GM03348 (cell line): ENCODE results near the gene PIMREG.
"Not testable (repeated sequence)": the region's sequence is repeated elsewhere in the genome, so short reads cannot be mapped to it uniquely, and the experiment has no call there.

ENCODE experiments used
- DNase-seq: peaks from one replicate; pipeline ENCODE4 v3.0.0; 2012; ENCODE audit warnings: low spot score

PIMREG gene

DNA sequence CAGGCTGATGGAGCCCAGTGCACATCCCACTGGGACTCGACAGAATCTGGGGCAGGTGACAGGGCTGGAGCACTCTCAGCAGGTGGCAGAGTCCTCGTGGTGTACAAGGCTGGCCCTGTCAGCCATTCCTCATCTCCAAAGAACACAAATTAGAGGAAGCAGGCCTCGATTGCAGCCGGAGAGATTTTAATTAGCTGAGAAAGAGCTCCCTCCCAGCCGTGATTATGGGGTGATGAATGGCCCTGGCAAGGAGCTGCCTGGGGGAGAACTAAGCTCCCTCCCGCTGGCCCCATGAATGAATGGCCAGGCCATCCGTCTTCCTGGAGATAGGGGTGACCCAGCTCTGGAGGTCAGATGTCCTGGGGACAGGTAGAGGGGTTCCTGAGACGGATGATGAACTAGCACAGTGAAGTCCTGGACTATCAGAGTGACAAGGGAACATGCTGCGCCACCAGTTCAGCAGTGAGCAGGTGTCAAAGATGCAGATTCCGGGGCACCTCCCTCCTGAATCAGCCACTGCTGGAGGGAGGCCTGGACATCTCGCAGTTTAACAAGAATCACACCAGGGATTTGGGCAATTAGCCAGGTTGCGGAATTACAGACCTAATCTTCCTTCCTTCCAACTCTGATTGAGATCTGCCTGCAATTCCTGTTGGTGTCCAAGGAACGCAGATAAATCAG is 35.5 kb downstream of the PIMREG start:
- no peak for DNase-seq

DNA sequence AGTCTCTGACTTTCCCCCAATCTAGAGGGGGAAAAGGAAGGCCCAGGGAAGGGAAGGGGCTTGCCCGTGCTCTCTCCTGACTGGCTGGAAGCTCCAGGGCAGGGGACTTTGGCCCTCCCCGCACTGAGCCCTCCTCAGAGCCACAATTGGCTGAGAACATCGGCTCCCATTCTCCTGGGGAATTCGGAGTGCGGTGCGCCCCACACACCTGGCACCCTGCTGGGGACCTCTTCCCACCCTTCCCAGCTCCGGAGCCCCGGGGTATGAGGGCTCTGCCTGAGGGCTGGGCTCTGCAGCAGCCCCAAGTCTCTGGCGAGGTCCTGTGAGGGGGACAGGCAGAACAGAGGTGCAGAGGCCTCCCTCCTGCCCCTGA is 36.0 kb downstream of the PIMREG start:
- no peak for DNase-seq

GRCh38 chr17:6482105-6482455 is 37.8 kb downstream of the PIMREG start:
- DNase-seq, result no peak

- not testable (repeated sequence) for DNase-seq
Measured at GRCh38 chr17:6482796-6483195, 38.5 kb downstream of the PIMREG start.

DNA sequence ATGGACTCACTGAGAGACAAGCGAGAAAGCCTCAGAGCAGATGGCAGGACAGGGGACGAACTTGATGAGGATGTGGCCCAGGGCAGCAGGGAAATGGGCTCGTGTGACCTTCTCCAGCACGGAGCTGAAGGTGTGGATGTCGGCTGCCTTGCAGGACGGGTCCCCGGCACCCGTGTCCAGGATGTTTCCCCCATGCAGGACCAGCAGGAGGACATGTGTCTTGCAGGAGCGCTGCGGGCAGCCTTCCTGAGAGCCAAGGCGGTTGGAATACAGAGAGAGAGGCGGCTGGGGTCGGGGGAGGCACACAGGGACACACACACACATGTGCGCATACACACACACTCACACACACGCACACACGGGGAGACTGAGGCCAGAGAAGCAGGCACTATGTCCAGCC is 39.3 kb downstream of the PIMREG start:
- DNase-seq, result no peak

- no peak for DNase-seq
Measured at GRCh38 chr17:6485646-6486412, 41.6 kb downstream of the PIMREG start.

- no peak for DNase-seq
Measured at GRCh38 chr17:6487251-6488007, 43.2 kb downstream of the PIMREG start.

GRCh38 chr17:6488008-6488539 is 43.8 kb downstream of the PIMREG start:
- DNase-seq, result no peak

DNA sequence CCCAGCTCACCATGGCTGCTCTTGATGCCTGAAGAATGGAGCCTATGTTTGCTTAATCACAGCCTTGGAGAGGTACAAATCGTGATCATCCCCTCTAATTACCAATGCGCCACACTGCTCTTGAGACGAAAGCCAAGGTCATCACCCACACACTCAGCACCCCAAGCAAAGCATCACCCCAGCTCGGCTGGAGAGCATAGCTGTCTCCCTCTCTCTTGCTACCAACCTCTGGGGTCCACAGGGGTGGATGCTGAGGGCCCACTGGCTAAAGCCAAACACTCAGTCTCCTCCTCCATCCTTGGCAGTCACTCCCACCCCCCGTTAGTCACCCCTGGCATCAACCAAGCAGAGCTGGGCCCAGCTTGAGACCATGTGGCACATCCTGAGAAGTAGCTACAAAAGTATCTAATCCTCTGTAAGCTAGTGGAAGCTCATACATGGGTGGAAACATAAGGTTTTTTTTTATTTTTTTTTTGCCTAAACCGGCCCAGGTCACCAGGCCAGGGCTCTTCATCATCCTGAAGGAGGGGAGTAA is 44.8 kb downstream of the PIMREG start:
- DNase-seq, result no peak

GRCh38 chr17:6491071-6491700 is 46.9 kb downstream of the PIMREG start:
- DNase-seq, result no peak

DNA sequence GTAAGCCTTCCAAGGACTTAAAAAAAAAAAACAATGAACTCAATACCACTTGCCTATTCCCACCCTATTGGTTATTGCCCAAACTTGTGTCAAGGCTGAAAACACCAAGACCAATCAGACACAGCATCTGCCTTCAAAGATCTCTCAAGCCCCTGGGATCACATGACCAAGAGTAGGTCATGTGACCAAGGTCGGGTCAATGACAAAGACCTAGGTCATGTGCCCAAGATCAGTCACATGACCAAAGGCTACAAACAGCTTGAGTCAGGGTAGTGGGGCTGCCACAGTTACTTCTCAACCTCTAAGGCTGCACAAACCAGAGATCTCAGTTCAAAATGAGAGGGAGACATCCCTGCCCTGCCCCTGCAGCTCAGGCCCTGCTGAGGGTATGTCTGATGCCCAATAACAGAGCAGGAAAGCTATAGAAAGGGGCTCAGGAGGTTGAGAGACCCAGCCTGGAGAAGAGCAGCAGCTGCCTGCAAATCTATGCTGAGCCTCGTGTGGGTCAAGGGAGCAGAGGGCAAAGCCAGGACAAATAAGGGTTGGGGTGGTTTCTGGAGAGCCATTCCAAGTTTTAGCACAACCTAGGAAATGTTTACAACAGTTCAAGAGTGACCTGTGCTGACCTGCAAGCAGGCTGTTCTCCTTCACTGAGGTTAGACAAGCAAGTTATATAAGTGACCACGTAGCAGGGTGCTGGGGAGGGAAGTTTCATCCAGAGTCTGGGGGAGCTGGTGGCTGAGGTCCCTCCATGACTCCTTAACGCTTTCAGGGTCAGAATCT is 48.8 kb downstream of the PIMREG start:
- DNase-seq, result no peak

GRCh38 chr17:6494239-6494941 is 50.1 kb downstream of the PIMREG start:
- DNase-seq, result no peak

DNA sequence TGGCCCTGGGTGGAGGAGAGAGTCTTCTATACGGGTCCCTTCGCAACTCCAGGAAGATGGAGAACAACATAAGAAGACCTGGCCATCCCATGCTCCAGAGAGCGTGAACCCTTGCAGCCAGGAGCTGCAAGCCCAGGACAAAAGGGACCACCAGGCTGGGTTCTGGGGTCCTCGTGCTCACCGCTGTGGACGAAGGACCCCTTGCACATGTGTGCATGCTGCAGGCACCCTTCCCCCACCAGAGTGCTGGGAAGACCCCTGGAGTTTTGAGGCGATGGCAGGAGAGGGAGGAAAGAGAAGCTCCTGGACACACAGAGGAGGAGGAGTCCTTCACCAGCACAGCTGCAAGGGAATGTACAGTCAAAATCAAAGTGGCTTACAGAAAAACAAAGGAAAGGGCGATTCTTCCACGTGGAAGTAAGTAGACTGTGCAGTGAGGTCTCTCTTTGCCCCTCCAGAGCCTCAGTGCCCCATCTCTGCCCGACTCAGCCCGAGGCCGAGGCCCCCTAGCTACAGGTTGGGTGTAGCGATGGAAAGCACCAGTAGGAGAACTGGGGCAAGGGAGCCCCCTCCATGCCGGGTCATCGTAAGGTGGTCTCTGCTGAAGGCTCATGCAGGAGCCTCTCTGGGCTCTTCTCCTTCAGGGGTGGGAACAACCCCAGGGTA is 51.3 kb downstream of the PIMREG start:
- no peak for DNase-seq

- no peak for DNase-seq
Measured at GRCh38 chr17:6496116-6496481, 51.8 kb downstream of the PIMREG start.

- no peak for DNase-seq
Measured at GRCh38 chr17:6496640-6497441, 52.6 kb downstream of the PIMREG start.

DNA sequence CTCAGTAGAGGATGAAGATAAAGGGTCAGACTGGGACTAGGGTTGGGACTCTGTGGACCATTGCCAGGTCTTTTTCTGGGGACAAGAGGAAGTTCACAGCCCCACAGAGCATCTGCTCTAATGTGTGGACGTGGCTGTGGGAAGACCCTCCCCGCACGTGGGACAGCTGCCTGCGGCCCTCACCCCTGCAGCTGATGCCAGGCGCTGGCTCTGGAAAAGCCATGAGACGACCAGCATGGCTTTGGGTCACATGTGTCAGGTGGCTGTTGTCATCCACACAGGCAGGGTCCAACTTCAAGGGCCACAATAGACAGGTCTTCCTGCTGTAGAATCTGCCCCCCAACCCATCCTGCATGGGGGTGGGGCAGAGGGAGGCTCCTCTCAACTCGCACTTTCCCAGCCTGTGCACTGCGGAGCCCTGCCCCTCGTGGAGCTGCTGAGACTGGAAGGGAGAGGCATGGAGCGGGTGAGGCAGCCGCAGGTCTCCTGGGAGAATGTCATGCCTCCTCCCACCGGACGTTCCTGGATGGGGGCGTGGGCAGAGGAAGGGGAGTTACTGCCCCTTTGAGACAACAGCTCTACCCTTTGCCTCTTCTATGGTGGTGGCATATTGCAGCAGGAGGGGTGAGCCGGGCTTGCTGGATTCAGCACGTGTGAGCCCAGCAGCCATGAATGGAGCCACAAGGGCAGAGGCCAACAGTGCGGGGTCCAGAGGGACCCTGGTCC is 53.4 kb downstream of the PIMREG start:
- DNase-seq, result no peak

DNA sequence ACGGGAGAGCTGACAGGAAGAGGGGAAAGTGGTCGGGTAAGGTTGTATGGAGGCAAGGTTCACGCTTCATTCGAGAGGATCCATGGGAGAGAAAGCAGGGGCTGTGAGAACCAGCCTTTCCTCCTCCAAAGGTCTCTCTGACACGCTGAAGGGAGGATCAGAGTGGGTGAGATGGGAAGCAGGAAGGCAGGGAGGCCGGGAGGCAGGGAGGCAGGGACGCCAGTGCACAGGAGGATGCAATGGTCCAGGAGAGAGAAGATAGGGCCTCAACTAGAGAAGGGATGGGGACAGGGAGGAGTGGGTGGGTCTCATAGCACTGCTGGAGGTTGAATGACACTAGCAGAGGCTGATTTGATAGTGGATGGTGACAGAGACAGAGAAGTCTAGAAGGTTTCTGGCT is 54.1 kb downstream of the PIMREG start:
- DNase-seq, result no peak

- no peak for DNase-seq
Measured at GRCh38 chr17:6498901-6499540, 54.8 kb downstream of the PIMREG start.
